Tibial nerve (tissue), 4 donors: ENCODE results near the gene CHMP1B. TPM values are rescaled to one million over a fixed set of nuclear protein-coding genes. Genes with fewer than 3 reads are reported as not detected.

Experiments used
- DNase-seq, 2 donors: peaks; one replicate each; pipeline ENCODE4 v3.0.0-alpha.2; 2019; ENCODE audit warnings: low spot score in 2 of 2
- H3K27ac ChIP-seq, 4 donors: fragments of 200-600 bp; sonication (generic) in 3 of 4; one replicate each; pipeline ENCODE4 v1.5.1; 2017 to 2019; ENCODE audit warnings: mild to moderate bottlenecking in 1 of 4
- H3K27me3 ChIP-seq, 2 donors: fragments of 200-600 bp; sonication (generic) in 1 of 2; one replicate each; pipeline versions ENCODE4 v1.5.1 to v1.6.0; 2017 to 2019
- H3K36me3 ChIP-seq, 3 donors: fragments of 200-600 bp; sonication (generic); one replicate each; pipeline ENCODE4 v1.5.1; 2018 to 2019
- H3K4me1 ChIP-seq, 4 donors: fragments of 200-600 bp; sonication (generic) in 3 of 4; one replicate each; pipeline ENCODE4 v1.5.1; 2017 to 2019
- H3K4me3 ChIP-seq, 4 donors: fragments of 200-600 bp; sonication (generic) in 3 of 4; one replicate each; pipeline ENCODE4 v1.5.1; 2017 to 2019; ENCODE audit warnings: mild to moderate bottlenecking in 1 of 4, moderate library complexity in 1 of 4
- H3K9me3 ChIP-seq, 4 donors: fragments of 200-600 bp; sonication (generic) in 3 of 4; one replicate each; pipeline ENCODE4 v1.5.1; 2017 to 2019
- EP300 ChIP-seq, 2 donors: sonication (generic); formaldehyde crosslinking; IDR thresholded peaks; one replicate each; pipeline ENCODE4 v1.6.1; 2017; ENCODE audit warnings: antibody characterized with exemption in 2 of 2, mild to moderate bottlenecking in 1 of 2
- POLR2A ChIP-seq, 2 donors: fragments of 450-650 bp; IDR thresholded peaks; one replicate each; pipeline ENCODE4 v1.6.1; 2017; ENCODE audit warnings: antibody characterized with exemption in 2 of 2, mild to moderate bottlenecking in 2 of 2, moderate library complexity in 2 of 2
- WGBS, 2 donors: methylation state at CpG; one replicate each; pipeline ENCODE4 v1.1.5; 2018; 5-methylcytosine and 5-hydroxymethylcytosine counted together
- total RNA-seq, 4 donors: library from RNA; depleted of rRNA; stranded (reverse); fragments of >200 nt; gene quantifications; one replicate each; pipeline ENCODE4 v1.1.0, GENCODE V29; 2016
- TF ChIP-seq, protein P1 (sequence below), 5 experiments: fragments of 200-600 bp in 3 of 5; fragments of 450-650 bp in 2 of 5; sonication (generic) in 3 of 5; IDR thresholded peaks; one replicate each; pipeline ENCODE4 v1.5.1; 2016 to 2019; ENCODE audit warnings: antibody characterized with exemption in 5 of 5, mild to moderate bottlenecking in 3 of 5, moderate library complexity in 2 of 5

The CHMP1B gene
- total RNA-seq, 4 donors from 2014 or later, result 31.2 to 49.8 (median 38.1) TPM

DNA sequence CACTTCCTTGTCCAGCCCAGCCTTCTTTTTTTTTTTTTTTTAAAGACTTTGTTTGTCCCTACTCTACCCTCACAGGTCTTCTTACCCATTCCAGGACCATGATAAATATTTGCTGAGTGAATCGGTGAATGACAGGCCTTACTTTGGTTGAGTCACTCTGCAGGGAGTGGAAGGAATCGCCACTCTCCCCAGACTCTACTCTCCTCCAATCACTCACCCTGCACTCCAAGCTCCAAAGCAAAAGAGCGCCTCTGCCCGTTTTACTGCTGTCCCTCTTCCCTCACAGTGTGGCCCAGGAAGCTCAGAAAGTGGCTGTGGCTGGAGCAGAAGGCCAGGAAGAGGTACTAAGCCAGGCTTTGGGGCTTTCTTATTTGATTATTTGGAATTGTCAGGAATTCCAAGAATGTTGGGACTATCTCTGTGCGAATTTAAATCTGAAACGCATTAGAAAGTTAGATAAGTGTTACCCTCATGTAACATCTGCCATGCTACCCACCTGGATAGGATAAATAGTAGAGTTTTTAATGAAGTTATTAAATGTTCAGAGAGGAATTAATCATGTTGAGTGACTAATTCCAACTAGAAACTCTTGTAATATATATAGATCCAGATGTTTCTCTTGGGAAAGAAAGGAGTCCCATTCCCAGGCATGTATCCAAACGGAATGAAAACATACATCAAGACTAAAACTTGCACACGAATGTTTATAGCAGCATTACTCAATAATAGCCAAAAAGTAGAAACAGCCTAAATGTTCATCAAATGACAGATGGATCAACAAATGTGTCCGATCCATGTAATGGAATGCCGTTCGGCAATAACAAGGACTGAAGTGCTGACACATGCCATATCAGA is 43.0 kb upstream of the CHMP1B start:
- Histone ChIP-seq H3K36me3 (no peaks in the 10 kb centered on the region), H3K4me3 (no peak overlapping the region), H3K27ac (no peak overlapping the region), H3K9me3 (no peaks in the 10 kb centered on the region), H3K4me1 (no peaks in the 10 kb centered on the region), H3K27me3 (no peaks in the 10 kb centered on the region)
- DNase-seq, result no peak
- TF ChIP-seq EP300 (IDR thresholded peaks at IDR 0.05) (no peak), POLR2A (IDR thresholded peaks at IDR 0.05) (no peak)
- TF ChIP-seq, protein P1, sequence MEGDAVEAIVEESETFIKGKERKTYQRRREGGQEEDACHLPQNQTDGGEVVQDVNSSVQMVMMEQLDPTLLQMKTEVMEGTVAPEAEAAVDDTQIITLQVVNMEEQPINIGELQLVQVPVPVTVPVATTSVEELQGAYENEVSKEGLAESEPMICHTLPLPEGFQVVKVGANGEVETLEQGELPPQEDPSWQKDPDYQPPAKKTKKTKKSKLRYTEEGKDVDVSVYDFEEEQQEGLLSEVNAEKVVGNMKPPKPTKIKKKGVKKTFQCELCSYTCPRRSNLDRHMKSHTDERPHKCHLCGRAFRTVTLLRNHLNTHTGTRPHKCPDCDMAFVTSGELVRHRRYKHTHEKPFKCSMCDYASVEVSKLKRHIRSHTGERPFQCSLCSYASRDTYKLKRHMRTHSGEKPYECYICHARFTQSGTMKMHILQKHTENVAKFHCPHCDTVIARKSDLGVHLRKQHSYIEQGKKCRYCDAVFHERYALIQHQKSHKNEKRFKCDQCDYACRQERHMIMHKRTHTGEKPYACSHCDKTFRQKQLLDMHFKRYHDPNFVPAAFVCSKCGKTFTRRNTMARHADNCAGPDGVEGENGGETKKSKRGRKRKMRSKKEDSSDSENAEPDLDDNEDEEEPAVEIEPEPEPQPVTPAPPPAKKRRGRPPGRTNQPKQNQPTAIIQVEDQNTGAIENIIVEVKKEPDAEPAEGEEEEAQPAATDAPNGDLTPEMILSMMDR (IDR thresholded peaks at IDR 0.05), result no peak
- 68 to 69% methylated on average over 11 of the region's 11 CpGs for WGBS, 2 donors

DNA sequence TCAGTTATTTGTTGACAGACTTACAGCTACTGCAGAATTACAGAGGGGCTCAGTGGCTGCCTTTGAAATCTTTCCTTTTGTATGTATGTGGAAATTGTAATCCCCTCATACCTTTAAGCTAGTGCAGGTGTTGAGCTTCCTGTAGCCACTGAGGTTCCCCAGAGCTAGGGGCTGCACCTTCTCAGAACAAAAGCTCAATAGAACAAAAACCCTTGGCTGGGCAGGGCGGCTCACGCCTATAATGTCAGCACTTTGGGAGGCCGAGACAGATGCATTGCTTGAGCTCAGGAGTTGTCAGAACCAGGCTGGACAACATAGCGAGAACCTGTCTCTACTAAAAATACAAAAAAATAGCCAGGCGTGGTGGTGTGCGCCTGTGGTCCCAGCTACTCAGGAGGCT is 41.3 kb upstream of the CHMP1B start:
- 90 to 93% methylated on average over 6 of the region's 6 CpGs for WGBS, 2 donors

DNA sequence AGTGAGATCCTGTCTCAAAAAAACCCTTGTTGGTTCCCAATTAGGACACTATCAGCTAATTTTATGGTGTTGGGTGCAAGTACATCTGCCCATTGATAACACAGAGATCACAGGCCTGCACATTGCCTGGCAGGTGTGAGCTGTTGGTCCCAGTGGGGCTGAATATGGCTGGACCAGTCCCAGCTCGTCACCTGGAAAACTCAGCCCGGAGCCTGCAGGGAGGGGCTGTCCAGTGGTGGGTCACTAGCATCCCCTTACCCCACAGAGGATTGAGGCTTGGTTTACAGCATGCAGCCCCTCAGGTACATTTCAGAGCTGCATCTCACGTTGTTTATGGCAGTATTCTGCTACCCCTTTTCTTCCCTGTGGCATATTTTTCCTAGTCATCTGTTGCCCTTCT is 40.8 kb upstream of the CHMP1B start:
- no peak for TF ChIP-seq EP300 (IDR thresholded peaks at IDR 0.05)
- TF ChIP-seq POLR2A (IDR thresholded peaks at IDR 0.05), result no peak
- TF ChIP-seq, protein P1 (IDR thresholded peaks at IDR 0.05), result no peak
- Histone ChIP-seq H3K36me3 (no peaks in the 10 kb centered on the region), H3K27ac (no peak overlapping the region), H3K9me3 (no peaks in the 10 kb centered on the region), H3K4me3 (no peak overlapping the region), H3K27me3 (no peaks in the 10 kb centered on the region), H3K4me1 (no peaks in the 10 kb centered on the region)
- DNase-seq, result no peak
- 82 to 96% methylated on average over 3 of the region's 3 CpGs for WGBS, 2 donors

More for the DNA sequence above, 41.3 kb upstream of the CHMP1B start:
- Histone ChIP-seq H3K9me3 (no peaks in the 10 kb centered on the region), H3K4me3 (no peak overlapping the region), H3K27me3 (no peaks in the 10 kb centered on the region), H3K36me3 (no peaks in the 10 kb centered on the region), H3K27ac (no peak overlapping the region), H3K4me1 (no peaks in the 10 kb centered on the region)
- TF ChIP-seq POLR2A (IDR thresholded peaks at IDR 0.05), result no peak
- DNase-seq, result no peak

DNA sequence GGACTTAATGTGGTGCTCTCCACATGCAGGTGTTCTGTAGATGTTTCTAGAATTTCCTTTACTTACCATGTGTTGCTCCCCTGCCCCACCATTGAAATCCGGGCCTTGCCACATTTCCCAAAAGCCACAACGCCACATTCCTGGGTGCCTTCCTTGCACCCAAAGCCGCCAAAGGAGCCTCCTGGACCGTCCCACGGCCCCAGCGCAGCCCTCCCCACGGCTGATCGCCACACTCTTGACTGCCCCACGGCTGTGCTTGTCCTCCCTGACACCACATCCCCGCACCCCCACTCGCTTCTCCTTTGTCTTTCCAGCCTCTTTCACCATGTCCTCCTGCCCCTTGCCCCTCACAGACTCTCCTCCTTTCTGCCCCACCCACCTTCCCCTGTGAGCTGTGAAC is 40.2 kb upstream of the CHMP1B start:
- Histone ChIP-seq H3K27me3 (no peaks in the 10 kb centered on the region), H3K36me3 (no peaks in the 10 kb centered on the region), H3K4me1 (no peaks in the 10 kb centered on the region), H3K4me3 (no peak overlapping the region), H3K27ac (no peak overlapping the region), H3K9me3 (no peaks in the 10 kb centered on the region)
- no peak for DNase-seq
- TF ChIP-seq, protein P1 (IDR thresholded peaks at IDR 0.05), result no peak
- TF ChIP-seq POLR2A (IDR thresholded peaks at IDR 0.05) (no peak), EP300 (IDR thresholded peaks at IDR 0.05) (no peak)
- 86 to 88% methylated on average over 11 of the region's 11 CpGs for WGBS, 2 donors

DNA sequence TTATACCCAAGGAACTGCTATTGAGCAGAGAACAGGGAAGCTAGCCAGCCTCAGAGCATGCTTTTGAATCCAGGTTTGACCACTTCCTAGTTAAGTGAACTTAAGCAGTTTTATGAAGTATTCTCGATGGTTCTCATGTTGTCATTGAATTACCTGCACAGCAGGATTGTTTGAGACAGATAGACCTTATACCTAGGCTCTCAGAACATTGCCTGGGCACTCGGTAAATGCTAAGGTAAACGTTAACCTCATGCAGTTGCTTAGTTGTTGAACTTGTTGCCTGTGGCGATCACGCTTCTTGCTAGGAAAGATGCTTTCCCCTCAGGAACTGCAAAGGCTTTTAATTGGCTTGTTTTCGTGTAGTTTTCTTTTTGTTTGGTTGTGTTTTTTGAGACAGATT is 34.0 kb upstream of the CHMP1B start:
- no peak for DNase-seq
- 75 to 85% methylated on average over 6 of the region's 6 CpGs for WGBS, 2 donors
- Histone ChIP-seq H3K27ac (no peak overlapping the region), H3K27me3 (no peaks in the 10 kb centered on the region), H3K36me3 (no peaks in the 10 kb centered on the region), H3K9me3 (peaks cover 0 to 8% (median 0%) of the 10 kb centered on the region in 4 donors), H3K4me3 (no peak overlapping the region), H3K4me1 (no peaks in the 10 kb centered on the region)
- TF ChIP-seq EP300 (IDR thresholded peaks at IDR 0.05), result no peak
- no peak for TF ChIP-seq POLR2A (IDR thresholded peaks at IDR 0.05)
- TF ChIP-seq, protein P1 (IDR thresholded peaks at IDR 0.05), result no peak
